ENCODE data around the gene SLC25A25.

The SLC25A25 gene

DNA sequence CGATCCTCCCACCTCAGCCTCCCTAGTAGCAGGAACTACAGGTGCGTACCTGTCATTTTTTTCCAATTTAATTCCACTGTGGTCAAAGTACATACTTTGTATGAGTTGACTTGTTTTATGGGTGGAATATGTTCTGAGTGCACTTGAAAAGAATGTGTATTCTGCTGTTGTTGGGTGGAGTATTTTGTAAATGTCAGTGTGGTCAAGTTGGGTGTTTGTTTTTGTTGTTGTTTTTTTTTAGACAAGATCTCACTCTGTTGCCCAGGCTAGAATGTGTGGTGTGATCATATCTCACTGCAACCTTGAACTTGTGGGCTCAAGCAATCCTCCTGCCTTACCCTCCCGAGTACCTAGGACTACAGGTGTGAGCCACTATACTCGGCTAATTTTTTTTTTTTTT is 17.9 kb downstream of the SLC25A25 start:
- H3K4me3 ChIP-seq (ENCODE audit: low read depth, low read length): no peak overlapping the region
- no peak for TF ChIP-seq CTCF (IDR thresholded peaks at IDR 0.05; ENCODE audit: control insufficient read depth, extremely low read depth, insufficient read depth)
- no peak for DNase-seq (ENCODE audit: low read depth)

DNA sequence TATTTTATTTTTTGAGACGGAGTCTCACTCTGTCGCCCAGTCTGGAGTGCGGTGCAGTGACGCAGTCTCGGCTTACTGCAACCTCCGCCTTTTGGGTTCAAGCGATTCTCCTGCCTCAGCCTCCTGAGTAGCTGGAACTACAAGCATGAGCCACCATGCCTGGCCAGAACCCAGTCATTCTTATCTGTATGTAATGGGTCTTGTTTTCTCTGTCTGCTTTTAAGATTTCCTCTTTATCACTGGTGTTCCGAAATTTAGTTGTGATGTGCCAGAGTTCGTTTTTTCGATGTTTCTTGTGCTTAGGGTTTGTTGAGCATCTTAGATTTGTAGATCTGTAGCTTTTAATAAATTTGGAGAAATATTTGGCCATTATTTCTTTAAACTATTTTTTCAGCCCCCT is 19.2 kb downstream of the SLC25A25 start:
- no peak for TF ChIP-seq CTCF (IDR thresholded peaks at IDR 0.05; ENCODE audit: control insufficient read depth, extremely low read depth, insufficient read depth)
- no peak for DNase-seq (ENCODE audit: low read depth)

GRCh38 chr9:128088253-128088945 is 20.4 kb downstream of the SLC25A25 start:
- TF ChIP-seq CTCF (IDR thresholded peaks at IDR 0.05; ENCODE audit: control insufficient read depth, extremely low read depth, insufficient read depth): no peak
- no peak overlapping the region for H3K4me3 ChIP-seq (ENCODE audit: low read depth, low read length)
- DNase-seq (ENCODE audit: low read depth): no peak

More for the DNA sequence above, 19.2 kb downstream of the SLC25A25 start:
- no peak overlapping the region for H3K4me3 ChIP-seq (ENCODE audit: low read depth, low read length)

GRCh38 chr9:128089299-128089698 is 21.3 kb downstream of the SLC25A25 start:
- DNase-seq (ENCODE audit: low read depth): no peak
- no peak overlapping the region for H3K4me3 ChIP-seq (ENCODE audit: low read depth, low read length)
- no peak for TF ChIP-seq CTCF (IDR thresholded peaks at IDR 0.05; ENCODE audit: control insufficient read depth, extremely low read depth, insufficient read depth)

DNA sequence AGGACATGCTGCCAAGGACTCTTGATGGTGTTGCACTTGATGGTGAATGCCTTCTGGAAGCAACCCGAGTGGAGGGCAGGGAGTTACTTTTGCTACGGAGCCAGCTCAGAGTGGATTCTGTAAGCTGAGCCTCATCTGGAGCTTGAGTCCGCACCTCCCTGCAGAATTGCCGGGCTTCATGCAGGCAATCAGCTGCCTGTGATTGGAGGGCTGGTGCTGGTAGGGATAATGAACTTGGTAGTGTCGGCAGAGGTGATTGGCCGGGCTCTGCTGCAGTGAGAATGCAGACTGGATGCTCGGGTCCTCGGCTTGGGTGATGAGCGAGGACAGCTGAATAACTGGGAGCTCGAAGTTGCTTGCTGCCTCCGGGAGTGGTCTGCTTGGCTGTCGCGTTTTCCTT is 23.1 kb downstream of the SLC25A25 start:
- TF ChIP-seq CTCF (IDR thresholded peaks at IDR 0.05; ENCODE audit: control insufficient read depth, extremely low read depth, insufficient read depth): no peak
- no peak for DNase-seq (ENCODE audit: low read depth)
- H3K4me3 ChIP-seq (ENCODE audit: low read depth, low read length): no peak overlapping the region

DNA sequence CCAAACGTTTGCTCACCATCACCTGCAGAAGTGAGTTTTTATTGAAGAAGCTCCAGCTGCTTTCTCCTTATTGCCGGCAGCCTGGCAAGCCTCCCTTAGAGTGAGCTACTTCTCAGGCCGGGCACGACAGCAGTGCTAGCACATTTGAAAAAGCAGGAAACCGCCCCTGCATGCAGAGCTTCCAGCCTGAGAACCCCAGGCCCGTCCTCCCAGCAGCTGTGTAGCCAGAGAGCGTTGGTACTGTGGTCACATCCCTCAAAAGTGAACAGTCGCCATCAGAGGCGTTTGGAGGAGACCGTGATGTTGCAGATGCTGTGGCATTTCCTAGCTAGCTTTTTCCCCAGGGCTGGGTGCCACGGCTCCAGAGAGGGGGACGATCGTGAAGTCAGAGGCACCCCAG is 23.5 kb downstream of the SLC25A25 start:
- no peak for DNase-seq (ENCODE audit: low read depth)
- H3K4me3 ChIP-seq (ENCODE audit: low read depth, low read length): no peak overlapping the region
- no peak for TF ChIP-seq CTCF (IDR thresholded peaks at IDR 0.05; ENCODE audit: control insufficient read depth, extremely low read depth, insufficient read depth)
